Measurements from ENCODE around the gene PTPRZ1.

PTPRZ1 gene

DNA sequence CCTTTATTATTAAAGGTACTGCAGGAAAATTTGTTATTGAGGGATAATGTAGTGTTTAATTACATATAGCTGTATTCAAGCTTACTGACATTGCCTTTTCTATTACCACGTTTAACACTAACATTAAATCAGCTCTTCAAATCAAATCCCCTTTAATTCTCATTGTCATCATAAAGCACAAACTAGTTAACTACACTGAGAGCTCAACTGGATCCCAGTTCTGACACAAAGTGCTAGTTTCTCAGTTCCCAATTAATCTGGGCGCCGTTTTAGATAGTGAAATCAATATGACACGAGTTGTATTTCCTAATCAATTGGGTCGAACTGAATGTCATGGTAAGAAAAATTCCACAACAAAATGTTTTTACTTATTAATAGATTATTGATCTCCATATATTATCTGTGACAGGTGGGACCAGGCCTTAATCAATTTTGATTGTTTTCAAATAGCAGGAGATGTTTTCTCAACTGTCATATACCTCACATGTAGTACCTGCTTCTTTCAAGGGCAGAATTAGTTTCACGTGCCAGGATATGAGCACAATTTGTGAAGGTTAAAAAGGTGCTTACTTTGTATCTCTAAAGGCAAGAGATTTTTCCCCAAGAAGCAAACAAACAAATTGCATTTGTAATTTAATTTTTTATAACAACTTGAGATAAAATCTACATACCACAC is 200.1 kb downstream of the PTPRZ1 start:
- POLR2A ChIA-PET, result no interaction called here
- no peak overlapping the region for H3K4me3 ChIP-seq (ENCODE audit: low read depth, low read length)
- TF ChIP-seq, protein P1, sequence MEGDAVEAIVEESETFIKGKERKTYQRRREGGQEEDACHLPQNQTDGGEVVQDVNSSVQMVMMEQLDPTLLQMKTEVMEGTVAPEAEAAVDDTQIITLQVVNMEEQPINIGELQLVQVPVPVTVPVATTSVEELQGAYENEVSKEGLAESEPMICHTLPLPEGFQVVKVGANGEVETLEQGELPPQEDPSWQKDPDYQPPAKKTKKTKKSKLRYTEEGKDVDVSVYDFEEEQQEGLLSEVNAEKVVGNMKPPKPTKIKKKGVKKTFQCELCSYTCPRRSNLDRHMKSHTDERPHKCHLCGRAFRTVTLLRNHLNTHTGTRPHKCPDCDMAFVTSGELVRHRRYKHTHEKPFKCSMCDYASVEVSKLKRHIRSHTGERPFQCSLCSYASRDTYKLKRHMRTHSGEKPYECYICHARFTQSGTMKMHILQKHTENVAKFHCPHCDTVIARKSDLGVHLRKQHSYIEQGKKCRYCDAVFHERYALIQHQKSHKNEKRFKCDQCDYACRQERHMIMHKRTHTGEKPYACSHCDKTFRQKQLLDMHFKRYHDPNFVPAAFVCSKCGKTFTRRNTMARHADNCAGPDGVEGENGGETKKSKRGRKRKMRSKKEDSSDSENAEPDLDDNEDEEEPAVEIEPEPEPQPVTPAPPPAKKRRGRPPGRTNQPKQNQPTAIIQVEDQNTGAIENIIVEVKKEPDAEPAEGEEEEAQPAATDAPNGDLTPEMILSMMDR (IDR thresholded peaks at IDR 0.05; ENCODE audit: insufficient read depth, low read length, missing control alignments), result no peak
- CTCF ChIA-PET, result no interaction called here
- DNase-seq (ENCODE audit: low read depth, low spot score), result no peak

GRCh38 chr7:122073635-122074034 is 200.7 kb downstream of the PTPRZ1 start:
- H3K4me3 ChIP-seq (ENCODE audit: low read depth, low read length), result no peak overlapping the region
- TF ChIP-seq, protein P1 (IDR thresholded peaks at IDR 0.05; ENCODE audit: insufficient read depth, low read length, missing control alignments), result no peak
- ChIA-PET CTCF (no interaction called here), POLR2A (no interaction called here)
- DNase-seq (ENCODE audit: low read depth, low spot score), result no peak

DNA sequence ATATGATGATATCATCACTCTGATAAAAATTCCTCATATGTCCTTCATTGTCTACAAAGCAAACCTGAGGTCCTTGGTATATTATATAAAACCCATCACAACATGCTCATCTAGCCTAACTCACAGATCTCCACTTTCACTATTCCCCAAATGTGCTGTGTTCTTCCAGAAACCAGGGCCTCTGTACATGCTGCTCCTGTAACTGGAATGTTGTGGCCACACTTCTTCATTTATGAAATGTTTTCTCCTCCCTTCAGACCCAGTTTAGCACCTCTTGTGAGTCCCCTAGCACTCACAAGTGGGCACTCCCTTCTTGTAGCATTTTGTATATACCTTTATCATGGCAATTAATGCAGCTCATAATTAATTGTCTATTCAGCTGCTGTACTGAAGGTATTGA is 209.2 kb downstream of the PTPRZ1 start:
- POLR2A ChIA-PET, result no interaction called here
- TF ChIP-seq, protein P1 (IDR thresholded peaks at IDR 0.05; ENCODE audit: insufficient read depth, low read length, missing control alignments), result no peak
- H3K4me3 ChIP-seq (ENCODE audit: low read depth, low read length), result no peak overlapping the region
- DNase-seq (ENCODE audit: low read depth, low spot score), result no peak
- CTCF ChIA-PET, result interaction anchor here (3.0 kb wide), 1 partner anchor 11 kb away, joined by 16 read pairs; no protein-coding TSS in a partner anchor

DNA sequence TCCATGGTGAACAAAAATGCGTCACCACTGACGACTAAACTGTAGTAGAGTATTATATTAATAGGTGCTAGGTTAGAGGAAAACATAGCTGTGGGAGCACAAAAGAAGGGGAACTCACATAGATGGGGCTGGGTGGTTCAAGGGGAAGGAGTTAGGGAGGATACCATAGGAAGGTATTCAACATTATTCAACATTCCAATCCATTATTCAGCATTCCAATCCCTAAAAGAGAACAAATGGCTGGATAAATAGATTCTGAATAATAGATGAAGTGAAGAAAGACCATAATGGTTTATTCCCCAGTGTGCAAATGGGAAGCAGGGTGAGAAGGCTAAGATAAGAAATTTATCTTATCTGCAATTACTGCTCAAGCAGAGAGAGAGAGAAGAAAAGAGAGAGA is 209.7 kb downstream of the PTPRZ1 start:
- TF ChIP-seq, protein P1 (IDR thresholded peaks at IDR 0.05; ENCODE audit: insufficient read depth, low read length, missing control alignments), result no peak
- H3K4me3 ChIP-seq (ENCODE audit: low read depth, low read length), result no peak overlapping the region
- CTCF ChIA-PET, result interaction anchor here (3.0 kb wide), 1 partner anchor 10 kb away, joined by 16 read pairs; no protein-coding TSS in a partner anchor
- POLR2A ChIA-PET, result no interaction called here
- no peak for DNase-seq (ENCODE audit: low read depth, low spot score)

DNA sequence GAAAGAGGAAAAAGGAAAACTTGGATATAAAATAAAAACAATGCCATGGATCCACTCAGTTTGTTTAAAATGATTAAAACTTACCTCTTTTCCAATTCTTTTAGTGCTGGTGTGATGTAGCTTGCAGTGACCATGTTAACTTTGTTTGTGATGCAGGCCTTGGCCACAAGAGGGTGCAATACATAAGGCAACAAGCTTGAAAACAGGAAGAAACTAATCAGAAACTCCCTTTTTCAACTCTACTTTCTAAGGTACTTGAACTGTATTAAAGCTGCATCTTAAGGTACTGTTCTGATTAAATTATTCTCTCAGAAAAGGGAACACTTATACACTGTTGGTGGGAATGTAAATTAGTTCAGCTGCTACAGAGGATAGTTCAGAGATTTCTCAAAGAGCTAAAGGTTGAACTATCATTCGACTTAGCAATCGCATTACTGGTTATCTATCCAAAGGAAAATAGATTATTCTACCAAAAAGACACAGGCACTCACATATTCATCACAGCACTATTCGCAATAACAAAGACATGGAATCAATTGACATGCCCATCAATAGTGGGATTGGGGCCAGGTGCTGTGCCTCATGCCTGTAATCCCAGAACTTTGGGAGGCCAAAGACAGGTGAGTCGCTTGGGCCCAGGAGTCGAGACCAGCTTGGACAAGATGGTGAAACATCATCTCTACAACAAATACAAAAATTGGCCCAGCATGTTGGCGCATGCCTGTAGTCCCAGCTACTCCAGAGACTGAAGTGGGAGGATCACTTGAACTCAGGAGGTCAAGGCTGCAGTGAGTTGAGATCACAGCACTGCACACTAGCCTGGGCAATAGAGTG is 220.2 kb downstream of the PTPRZ1 start:
- CTCF ChIA-PET, result interaction anchor here (0.6 to 3.1 kb wide), 26 partner anchors 9 to 442 kb away, joined by 3 to 20 read pairs (median 4); partner anchors contain the start of gene AASS
- POLR2A ChIA-PET, result no interaction called here
- H3K4me3 ChIP-seq (ENCODE audit: low read depth, low read length), result no peak overlapping the region
- TF ChIP-seq, protein P1 (IDR thresholded peaks at IDR 0.05; ENCODE audit: insufficient read depth, low read length, missing control alignments), result peak; percentile 82
- DNase-seq (ENCODE audit: low read depth, low spot score), result peak; percentile 44

DNA sequence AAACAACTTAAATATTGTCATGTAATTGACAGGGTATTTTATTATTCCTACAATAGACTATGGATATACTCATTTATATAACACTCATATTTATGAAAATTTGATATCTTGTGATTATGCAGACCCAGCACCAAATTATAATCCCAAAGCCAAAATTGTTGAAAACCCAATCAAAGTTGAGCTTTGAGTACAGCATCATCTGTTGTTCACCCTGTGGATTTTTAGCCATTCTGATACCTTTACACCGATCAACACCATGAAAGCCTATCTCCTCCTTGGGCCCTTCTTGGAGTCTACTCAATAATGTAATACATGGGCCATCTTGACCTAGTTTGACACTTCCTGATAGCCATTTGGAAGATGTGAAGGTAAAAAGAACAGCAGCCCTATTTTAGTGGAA is 221.6 kb downstream of the PTPRZ1 start:
- ChIA-PET CTCF (interaction anchor here (1.1 to 3.1 kb wide), 6 partner anchors 9 to 438 kb away, joined by 3 to 20 read pairs (median 4); no protein-coding TSS in a partner anchor), POLR2A (no interaction called here)
- no peak for DNase-seq (ENCODE audit: low read depth, low spot score)
- H3K4me3 ChIP-seq (ENCODE audit: low read depth, low read length), result no peak overlapping the region
- TF ChIP-seq, protein P1 (IDR thresholded peaks at IDR 0.05; ENCODE audit: insufficient read depth, low read length, missing control alignments), result no peak

Measured in AG04449 (cell line).